Keratinocyte (primary cell): ENCODE results near the gene KXD1.

Experiments
- EZH2 ChIP-seq: IDR thresholded peaks from one replicate; pipeline ENCODE4 v1.6.1; 2012; ENCODE audit warnings: inconsistent platforms, mild to moderate bottlenecking, low read length, moderate library complexity
- TF ChIP-seq, protein P1 (sequence below), 3 experiments: IDR thresholded peaks in 1 of 3; conservative IDR thresholded peaks in 1 of 3; optimal IDR thresholded peaks in 1 of 3; 2 replicates in 2 of 3; 3 replicates in 1 of 3; pipeline versions ENCODE3 to v1.5.1; 2011; ENCODE audit warnings: low read length in 3 of 3, mild to moderate bottlenecking in 3 of 3, moderate library complexity in 2 of 3, control low read depth in 1 of 3, inconsistent platforms in 1 of 3; ENCODE audit not compliant: insufficient read depth in 2 of 3; ENCODE audit errors: extremely low read depth in 1 of 3

DNA sequence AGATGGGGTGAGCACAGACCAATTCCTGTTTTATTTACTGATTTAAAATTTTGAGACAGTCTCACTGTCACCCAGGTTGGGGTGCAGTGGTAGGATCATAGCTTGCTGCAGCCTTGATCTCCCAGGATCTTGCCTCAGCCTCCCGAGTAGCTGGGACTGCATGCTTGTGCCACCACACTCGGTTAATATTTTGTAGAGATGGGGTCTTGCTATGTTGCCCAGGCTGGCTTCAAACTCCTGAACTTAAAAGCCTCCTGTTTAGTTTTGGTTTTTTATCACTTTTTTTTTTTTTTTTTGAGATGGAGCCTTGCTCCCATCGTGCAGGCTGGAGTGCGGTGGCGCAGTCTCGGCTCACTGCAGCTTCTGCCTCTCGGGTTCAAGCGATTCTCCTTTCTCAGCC lies 18.7 kb downstream of the KXD1 start:
- TF ChIP-seq, protein P1, sequence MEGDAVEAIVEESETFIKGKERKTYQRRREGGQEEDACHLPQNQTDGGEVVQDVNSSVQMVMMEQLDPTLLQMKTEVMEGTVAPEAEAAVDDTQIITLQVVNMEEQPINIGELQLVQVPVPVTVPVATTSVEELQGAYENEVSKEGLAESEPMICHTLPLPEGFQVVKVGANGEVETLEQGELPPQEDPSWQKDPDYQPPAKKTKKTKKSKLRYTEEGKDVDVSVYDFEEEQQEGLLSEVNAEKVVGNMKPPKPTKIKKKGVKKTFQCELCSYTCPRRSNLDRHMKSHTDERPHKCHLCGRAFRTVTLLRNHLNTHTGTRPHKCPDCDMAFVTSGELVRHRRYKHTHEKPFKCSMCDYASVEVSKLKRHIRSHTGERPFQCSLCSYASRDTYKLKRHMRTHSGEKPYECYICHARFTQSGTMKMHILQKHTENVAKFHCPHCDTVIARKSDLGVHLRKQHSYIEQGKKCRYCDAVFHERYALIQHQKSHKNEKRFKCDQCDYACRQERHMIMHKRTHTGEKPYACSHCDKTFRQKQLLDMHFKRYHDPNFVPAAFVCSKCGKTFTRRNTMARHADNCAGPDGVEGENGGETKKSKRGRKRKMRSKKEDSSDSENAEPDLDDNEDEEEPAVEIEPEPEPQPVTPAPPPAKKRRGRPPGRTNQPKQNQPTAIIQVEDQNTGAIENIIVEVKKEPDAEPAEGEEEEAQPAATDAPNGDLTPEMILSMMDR (optimal IDR thresholded peaks at IDR 0.05 in 1 of 3, IDR thresholded peaks at IDR 0.05 in 1 of 3, conservative IDR thresholded peaks at IDR 0.05 in 1 of 3; ENCODE audit: extremely low read depth in 1 of 3, insufficient read depth in 2 of 3, low read length in 3 of 3) = no peak
- no peak for TF ChIP-seq EZH2
